Mesothelial cell of epicardium (in vitro differentiated cells): ENCODE measurements around the gene ZNF33B. TPM values are rescaled to one million over a fixed set of nuclear protein-coding genes. Genes with fewer than 3 reads are reported as not detected.

ENCODE experiments used
- DNase-seq, 2 experiments: peaks; one replicate each; pipeline ENCODE4 v3.0.0; 2021; ENCODE audit warnings: low spot score in 2 of 2; ENCODE audit not compliant: unreplicated experiment in 2 of 2
- H3K27ac Mint-ChIP-seq: 2 replicates; pipeline ENCODE4 v1.8.0; 2021; ENCODE audit warnings: mixed read lengths
- H3K27me3 Mint-ChIP-seq: 2 replicates; pipeline ENCODE4 v1.8.0; 2021; ENCODE audit warnings: low read depth, mixed read lengths
- H3K36me3 Mint-ChIP-seq: 2 replicates; pipeline ENCODE4 v1.8.0; 2021; ENCODE audit warnings: mixed read lengths
- H3K4me1 Mint-ChIP-seq: 2 replicates; pipeline ENCODE4 v1.8.0; 2021; ENCODE audit warnings: mixed read lengths
- H3K4me3 Mint-ChIP-seq: 2 replicates; pipeline ENCODE4 v1.8.0; 2021; ENCODE audit warnings: mild to moderate bottlenecking, moderate library complexity, mixed read lengths
- H3K9me3 Mint-ChIP-seq: 2 replicates; pipeline ENCODE4 v1.8.0; 2021; ENCODE audit warnings: mixed read lengths
- total RNA-seq: library from RNA; stranded (reverse); gene quantifications from 3 replicates; pipeline ENCODE4 v1.2.1, GENCODE V29; 2021
- TF ChIP-seq, protein P1 (sequence below): fragments of 200-600 bp; sonication (generic); IDR thresholded peaks from one replicate; pipeline ENCODE4 v1.5.0; 2021; ENCODE audit warnings: antibody characterized with exemption; ENCODE audit not compliant: unreplicated experiment

Gene ZNF33B
- total RNA-seq, 1 donor from 2014 or later, result 42.0 TPM

DNA sequence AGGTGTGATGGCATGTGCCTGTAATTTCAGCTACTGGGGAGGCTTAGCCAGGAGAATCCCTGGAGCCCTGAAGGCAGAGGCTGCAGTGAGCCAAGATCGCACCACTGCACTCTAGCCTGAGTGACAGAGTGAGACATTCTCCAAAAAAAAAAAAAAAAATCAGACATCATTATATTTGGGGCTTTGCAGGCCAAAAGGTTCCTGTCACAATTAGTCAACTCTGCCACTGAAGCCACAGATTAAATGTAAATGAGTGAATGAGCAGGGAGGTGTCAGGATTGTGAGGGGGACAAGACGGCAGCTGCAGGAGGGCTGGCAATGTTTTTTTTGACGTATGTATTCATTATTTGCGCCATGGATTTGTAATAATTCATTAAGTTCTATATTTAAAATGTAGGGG lies 3.3 kb downstream of the ZNF33B start:
- H3K36me3 Mint-ChIP-seq, result peaks cover 25% of the 10 kb centered on the region
- no peaks in the 10 kb centered on the region for H3K27me3 Mint-ChIP-seq
- peaks cover 25% of the 10 kb centered on the region for H3K4me1 Mint-ChIP-seq
- TF ChIP-seq, protein P1, sequence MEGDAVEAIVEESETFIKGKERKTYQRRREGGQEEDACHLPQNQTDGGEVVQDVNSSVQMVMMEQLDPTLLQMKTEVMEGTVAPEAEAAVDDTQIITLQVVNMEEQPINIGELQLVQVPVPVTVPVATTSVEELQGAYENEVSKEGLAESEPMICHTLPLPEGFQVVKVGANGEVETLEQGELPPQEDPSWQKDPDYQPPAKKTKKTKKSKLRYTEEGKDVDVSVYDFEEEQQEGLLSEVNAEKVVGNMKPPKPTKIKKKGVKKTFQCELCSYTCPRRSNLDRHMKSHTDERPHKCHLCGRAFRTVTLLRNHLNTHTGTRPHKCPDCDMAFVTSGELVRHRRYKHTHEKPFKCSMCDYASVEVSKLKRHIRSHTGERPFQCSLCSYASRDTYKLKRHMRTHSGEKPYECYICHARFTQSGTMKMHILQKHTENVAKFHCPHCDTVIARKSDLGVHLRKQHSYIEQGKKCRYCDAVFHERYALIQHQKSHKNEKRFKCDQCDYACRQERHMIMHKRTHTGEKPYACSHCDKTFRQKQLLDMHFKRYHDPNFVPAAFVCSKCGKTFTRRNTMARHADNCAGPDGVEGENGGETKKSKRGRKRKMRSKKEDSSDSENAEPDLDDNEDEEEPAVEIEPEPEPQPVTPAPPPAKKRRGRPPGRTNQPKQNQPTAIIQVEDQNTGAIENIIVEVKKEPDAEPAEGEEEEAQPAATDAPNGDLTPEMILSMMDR, result no peak
- H3K9me3 Mint-ChIP-seq, result no peaks in the 10 kb centered on the region
- DNase-seq, result no peak
- no peak overlapping the region for H3K4me3 Mint-ChIP-seq
- H3K27ac Mint-ChIP-seq, result no peak overlapping the region

DNA sequence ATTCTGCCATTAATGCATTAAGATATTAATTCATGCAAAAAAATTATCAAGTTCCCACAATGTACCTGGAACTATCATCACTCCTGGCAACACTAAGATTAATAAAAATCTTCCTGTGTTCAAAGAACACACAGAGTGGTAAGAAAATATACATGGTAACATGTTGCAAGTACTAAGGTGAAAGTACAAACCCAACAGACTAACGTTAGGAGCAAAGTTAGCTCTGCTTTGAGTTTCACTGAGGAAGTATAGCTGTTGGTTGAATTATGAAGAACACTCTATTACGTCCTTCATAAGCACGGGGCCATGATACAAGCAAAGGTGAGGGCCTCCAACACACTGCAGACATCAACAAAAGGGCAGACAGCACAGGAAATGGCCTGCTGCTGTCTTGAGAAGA lies 5.8 kb downstream of the ZNF33B start:
- no peak for DNase-seq
- peaks cover 42% of the 10 kb centered on the region for H3K36me3 Mint-ChIP-seq
- H3K27ac Mint-ChIP-seq, result no peak overlapping the region
- H3K4me1 Mint-ChIP-seq, result peaks cover 17% of the 10 kb centered on the region
- no peaks in the 10 kb centered on the region for H3K9me3 Mint-ChIP-seq
- H3K4me3 Mint-ChIP-seq, result no peak overlapping the region
- TF ChIP-seq, protein P1, result no peak
- no peaks in the 10 kb centered on the region for H3K27me3 Mint-ChIP-seq

DNA sequence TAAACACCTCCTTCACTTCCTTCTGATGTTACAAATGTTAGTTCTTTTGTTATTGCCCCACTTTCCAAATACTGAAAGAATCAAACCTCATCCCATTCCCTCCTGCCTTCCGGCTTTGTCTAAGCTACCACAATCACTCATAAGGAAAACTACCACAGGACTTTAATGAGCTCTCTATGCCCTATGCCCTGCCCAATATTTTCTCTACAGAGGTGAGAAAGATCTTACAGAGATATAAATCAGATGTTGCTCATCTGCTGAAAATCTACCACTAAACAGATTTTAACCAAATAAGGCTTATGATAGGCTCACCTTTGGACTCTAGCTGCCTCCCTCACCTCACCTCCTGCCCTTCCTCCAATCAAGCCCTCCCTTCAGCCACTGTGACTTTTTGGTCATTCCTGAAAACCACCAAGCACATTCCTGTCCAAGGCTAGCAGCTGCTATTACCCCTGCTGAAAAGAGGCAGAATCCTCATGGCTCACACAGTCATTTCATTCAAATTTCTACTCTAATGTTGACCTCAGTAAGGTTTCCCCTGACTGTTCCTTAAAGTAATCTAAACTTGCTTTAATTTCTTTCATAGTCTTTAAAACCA lies 7.7 kb downstream of the ZNF33B start:
- Mint-ChIP-seq H3K9me3 (no peaks in the 10 kb centered on the region), H3K4me1 (peaks cover 4% of the 10 kb centered on the region), H3K27ac (no peak overlapping the region), H3K36me3 (peaks cover 48% of the 10 kb centered on the region), H3K4me3 (no peak overlapping the region), H3K27me3 (no peaks in the 10 kb centered on the region)
- DNase-seq, result no peak
- TF ChIP-seq, protein P1, result no peak

DNA sequence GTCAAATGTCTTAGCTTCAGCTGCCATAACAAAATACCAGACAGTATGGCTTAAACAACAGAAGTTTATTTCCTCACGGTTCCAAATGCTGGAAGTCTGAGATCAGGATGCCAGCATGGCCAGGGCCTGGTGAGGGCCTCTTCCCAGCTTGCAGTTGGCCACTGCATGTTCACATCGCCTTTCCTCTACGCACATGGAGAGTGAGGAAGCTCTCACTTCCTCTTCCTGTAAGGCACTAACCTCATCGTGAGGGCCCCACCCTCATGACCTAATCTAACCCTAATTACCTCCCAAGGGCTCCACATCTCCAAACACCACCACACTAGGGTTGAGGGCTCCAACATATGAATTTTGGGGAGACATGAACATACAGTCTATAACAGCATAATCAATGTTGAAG lies 14.4 kb downstream of the ZNF33B start:
- H3K4me1 Mint-ChIP-seq, result no peaks in the 10 kb centered on the region
- H3K9me3 Mint-ChIP-seq, result no peaks in the 10 kb centered on the region
- H3K27me3 Mint-ChIP-seq, result no peaks in the 10 kb centered on the region
- no peak for DNase-seq
- H3K27ac Mint-ChIP-seq, result no peak overlapping the region
- TF ChIP-seq, protein P1, result no peak
- no peak overlapping the region for H3K4me3 Mint-ChIP-seq
- peaks cover 50% of the 10 kb centered on the region for H3K36me3 Mint-ChIP-seq

DNA sequence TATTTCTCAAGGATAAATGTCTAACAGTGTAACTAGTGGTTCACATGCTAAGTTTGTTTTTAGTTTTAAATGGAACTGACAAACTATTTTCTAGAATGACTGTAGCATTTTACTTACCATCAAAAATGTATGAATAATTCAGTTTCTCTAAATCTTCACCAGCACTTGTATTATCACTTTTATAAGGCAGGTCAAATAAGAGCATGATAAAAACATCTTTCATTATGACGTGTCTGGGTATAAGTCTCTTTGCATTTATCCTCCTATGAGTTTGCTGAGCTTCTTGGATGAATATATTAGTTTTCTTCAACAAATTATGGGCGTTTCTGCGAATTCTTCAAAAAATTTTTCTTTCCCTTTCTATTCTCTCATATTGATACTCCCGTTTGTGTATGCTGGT lies 19.9 kb downstream of the ZNF33B start:
- peaks cover 4% of the 10 kb centered on the region for H3K9me3 Mint-ChIP-seq
- no peak overlapping the region for H3K4me3 Mint-ChIP-seq
- TF ChIP-seq, protein P1, result no peak
- H3K27ac Mint-ChIP-seq, result no peak overlapping the region
- H3K4me1 Mint-ChIP-seq, result no peaks in the 10 kb centered on the region
- no peak for DNase-seq
- peaks cover 51% of the 10 kb centered on the region for H3K36me3 Mint-ChIP-seq
- no peaks in the 10 kb centered on the region for H3K27me3 Mint-ChIP-seq

DNA sequence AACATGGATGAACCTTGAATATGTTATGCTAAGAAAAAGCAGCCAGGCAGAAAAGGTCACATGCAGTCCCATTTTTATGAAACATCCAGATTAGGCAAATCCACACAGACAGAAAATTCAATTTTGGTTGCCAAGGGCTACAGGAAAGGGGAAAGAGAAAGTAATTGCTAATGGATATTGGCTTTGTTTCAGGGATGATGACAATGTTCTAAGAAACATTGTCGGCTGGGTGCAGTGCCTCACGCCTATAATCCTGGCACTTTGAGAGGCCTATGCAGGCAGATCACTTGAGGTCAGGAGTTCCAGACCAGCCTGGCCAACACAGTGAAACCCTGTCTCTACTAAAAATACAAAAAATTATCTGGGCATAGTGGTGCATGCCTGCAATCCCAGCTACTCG lies 23.0 kb downstream of the ZNF33B start:
- Mint-ChIP-seq H3K27ac (no peak overlapping the region), H3K27me3 (no peaks in the 10 kb centered on the region), H3K9me3 (peaks cover 13% of the 10 kb centered on the region), H3K36me3 (peaks cover 66% of the 10 kb centered on the region), H3K4me3 (no peak overlapping the region), H3K4me1 (no peaks in the 10 kb centered on the region)
- no peak for DNase-seq
- TF ChIP-seq, protein P1, result no peak
